GM18873 (cell line): ENCODE results near the gene CFAP92.
"Not testable (repeated sequence)": the region's sequence is repeated elsewhere in the genome, so short reads cannot be mapped to it uniquely, and the experiment has no call there.

Experiments
- ATAC-seq: cut with Tn5 transposase; IDR thresholded peaks from one replicate; pipeline ENCODE4 v1.9.1; 2021; ENCODE audit warnings: mild to moderate bottlenecking, moderate library complexity, moderate number of reproducible peaks; ENCODE audit not compliant: unreplicated experiment, low FRiP score

The CFAP92 gene

DNA sequence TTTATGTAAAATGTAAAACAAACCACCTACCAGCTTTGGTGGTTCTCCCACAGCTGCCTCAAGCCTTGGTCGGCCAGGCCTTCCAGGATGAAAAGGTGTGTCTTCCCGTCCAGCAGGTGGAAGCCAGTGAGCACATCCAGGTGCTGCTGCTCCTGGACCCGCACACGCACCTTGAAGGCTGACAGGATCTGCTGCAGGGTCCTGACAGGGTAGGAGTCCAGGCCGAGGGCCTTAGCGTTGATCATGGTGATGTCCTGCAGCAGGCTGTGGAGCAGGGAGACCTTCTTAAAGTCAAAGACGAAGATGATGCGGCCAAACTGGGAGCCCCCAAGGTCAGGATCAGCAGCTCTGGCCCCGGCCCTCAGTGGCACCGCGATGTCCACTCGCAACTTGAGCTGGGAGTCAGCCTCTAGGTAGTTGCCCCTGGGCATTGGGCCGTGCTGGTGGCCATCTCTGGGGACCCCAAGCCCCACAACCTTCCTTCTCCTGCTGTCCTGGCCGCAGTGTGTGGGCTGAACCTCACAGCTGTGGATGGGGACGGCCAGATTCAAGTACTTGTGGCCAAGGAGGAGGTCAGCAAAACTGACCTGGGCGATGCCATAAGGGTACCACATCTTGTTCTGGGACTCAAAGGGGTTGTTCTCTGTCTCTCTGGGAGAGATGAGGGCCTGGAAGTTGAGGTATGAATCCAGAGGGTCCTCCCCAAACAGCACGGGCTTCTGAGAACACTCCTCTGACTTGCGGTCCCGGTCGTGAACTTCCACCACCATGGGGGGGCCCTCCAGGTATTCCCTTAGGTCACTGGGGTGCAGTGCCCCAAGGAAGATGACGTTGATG is 48.6 kb downstream of the CFAP92 start:
- no peak for ATAC-seq

DNA sequence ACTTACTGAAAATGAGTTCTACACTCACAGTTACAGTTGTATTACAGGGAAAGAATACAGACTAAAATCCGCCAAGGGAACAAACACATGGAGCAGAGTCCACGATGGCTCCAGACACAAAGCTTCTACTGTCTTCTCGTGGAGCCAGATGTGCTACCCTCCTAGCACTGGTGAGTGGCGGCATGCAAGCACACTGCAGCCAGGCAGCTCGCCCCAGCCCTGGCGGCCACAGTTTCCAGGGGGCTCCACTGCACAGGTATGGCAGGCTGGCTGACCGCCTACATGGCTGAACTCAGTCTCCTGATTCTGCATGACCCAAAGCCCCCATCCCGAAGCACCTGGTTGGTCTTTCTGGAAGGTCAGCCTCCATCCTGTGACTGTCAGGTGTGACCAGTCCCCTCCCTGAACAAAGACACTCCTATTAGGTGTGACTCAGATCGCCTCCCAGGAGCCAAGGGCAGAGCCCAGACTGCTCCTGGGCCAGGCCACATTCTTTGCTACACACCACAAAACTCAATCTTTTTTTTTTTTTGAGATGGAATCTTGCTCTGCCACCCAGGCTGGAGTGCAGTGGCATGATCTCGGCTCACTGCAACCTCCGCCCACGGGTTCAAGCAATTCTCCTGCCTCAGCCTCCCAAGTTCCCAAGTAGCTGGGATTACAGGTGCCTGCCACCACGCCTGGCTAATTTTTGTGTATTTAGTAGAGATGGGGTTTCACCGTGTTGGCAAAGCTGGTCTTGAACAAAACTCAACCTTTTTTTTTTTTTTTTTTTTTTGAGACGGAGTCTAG is 51.5 kb downstream of the CFAP92 start:
- ATAC-seq, result no peak

DNA sequence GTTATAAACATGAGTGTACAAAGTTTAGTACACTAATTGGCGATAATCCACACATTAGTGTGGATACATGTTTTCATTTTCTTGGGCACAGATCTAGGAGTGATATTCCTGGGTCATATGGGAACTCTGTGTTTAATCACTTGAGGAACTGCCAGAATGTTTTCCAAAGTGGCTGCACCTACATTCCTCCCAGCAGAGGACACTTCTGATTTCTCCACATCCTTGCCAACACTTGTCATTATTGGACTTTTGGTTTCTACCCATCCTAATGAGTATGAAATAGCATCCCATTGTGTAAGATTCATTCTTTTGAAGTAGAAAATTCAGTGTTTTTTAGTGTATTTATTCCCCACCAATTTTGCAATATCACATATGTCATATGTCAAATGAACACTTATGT is 53.6 kb downstream of the CFAP92 start:
- ATAC-seq, result no peak

DNA sequence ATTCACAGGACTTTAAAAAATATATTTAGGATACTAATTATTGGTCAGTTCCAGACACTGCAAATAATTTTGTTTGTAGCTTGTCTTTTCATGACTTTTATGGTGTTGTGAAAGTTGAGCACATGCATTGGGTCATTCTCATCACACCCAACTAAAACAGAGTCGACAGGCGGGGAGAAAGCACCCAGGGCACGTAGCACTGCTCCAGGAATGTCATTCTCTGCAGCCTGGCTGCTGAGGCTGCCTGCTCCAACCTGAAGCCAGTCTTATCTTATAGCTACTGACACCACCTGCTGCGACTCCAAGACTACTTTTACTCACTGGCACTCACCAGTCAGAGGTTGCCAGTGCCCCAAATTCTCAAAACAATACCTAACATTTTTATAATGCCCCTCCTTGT is 57.5 kb downstream of the CFAP92 start:
- no peak for ATAC-seq

DNA sequence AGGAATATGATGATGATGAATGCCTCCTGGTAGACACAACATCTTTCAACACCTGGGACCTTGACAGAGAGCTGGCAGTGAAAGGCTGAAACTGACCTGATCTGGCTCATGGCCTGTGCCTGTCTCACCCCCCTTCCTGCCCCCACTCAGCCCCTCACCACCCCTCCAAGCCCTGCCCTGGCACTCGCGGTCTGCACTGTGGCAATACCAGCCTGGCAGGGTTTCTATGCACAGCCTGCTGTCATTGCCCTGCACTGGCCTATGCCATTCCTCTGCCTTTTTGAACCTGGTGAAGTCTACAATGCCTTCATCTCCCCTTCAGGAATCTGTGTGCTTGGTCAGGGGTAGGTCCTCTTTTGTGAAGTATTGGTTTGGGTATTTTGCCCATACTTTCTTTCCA is 58.0 kb downstream of the CFAP92 start:
- ATAC-seq, result no peak

DNA sequence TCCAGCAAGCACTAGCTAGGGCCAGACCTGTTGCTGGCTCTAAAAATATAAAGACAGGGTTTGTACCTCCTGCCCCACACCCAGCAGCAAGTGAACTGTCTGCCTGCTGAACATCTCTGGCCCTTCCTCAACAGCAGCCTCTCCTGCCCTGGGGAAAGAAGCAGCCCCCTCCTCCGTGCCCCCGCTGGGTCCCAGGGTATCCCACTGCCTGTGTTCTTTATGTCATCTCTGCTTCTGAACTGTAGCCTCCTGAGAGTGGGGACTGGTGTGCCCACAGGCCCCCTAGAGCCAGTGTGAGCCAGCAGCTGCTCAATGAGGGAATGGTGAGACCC is 60.0 kb downstream of the CFAP92 start:
- no peak for ATAC-seq

DNA sequence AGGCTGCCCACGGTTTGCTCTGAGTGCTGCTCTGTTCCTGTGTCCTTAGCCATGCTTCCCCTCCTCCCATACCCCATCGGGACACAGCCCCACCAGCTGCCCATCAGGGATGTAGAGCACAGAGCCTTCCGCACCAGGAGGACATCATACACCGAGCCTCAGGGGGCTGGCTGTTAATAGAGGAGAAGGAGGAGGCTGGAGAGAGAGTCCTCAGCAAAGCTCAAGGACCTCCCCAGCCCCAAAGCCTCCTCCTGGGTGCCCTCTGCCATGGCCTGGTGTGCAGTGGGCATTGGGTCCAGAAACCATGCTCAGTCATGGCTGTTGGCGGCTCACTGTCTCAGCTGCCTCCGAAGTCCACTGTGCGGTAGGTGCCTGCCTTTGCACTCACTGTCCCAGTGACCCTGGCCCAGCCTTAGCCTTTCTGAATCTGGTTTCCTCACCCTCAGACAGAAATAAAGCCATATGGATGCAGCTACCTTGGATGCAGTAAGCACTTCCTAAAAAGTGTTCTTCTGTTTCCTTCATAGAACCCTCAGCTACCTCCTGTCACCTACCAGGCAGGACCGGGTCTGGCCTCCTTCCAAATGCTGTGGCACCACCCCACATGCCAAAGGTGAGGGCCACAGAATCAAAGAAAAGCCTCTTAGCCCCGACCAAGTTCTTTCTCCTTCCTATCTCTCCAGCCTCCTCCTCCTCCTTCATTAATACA is 60.5 kb downstream of the CFAP92 start:
- ATAC-seq, result no peak

DNA sequence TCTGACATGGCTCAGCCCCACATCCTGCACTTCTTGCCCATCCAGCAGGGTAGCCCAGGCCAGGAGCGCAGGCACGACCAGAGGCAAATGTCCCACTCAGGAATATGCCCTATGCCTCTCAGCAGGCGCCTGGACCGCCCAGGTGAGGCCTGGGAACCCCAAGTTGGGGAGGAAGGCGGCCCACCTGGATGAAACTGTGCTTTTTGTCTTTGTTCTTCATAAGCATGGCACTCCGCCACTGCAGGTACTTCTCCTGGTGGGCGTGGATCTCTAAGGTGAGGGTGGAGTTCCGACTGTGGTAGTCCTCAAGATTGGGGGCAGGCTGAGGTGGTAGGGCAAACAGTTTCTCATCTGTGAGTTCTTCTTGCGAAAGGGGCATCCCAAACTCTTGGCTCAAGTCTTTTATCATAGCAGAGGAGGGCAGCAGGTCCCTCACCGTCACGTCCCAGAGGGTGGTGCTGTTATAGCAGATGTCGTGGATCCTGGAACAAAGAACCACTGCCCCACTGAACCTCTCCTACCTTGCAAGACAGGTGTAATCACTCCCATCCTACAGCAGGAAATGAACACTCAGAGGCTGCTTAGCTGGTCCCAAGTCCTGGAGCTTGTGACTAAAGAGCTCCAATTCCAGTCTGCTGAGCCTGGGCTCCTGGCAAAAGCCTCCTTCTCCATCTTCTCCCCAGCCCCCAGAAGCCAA is 61.2 kb downstream of the CFAP92 start:
- ATAC-seq, result no peak

DNA sequence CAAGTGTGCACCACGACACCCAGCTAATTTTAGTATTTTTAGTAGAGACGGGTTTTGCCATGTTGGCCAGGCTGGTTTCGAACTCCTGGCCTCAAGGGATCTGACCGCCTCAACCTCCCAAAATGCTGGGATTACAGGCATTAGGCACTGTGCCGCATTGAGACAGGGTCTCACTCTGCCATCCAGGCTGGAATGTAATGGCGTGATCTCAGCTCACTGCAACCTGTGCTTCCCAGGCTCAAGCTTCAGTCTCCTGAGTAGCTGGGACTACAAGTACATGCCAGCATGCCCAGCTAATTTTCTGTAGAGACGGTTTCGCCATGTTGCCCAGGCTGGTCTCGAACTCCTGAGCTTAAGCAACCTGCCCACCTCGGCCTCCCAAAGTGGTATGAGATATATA is 62.8 kb downstream of the CFAP92 start:
- no peak for ATAC-seq

DNA sequence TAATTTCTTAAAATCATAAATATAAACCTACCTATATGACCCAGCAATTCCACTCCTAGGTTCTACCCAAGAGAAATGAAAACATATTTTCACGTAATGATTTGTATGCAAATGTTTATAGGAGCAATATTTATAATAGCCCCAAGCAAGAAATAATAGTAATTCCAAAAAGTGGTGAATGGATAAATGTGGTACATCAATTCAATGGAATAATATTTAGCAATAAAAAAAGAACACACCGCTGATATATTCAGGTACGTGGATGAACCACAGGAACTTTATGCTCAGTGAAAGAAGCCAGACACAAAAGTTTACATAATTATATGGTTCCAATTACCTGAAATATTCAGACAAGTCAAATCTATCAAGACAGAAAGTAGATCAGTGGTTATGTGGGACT is 64.5 kb downstream of the CFAP92 start:
- no peak for ATAC-seq

DNA sequence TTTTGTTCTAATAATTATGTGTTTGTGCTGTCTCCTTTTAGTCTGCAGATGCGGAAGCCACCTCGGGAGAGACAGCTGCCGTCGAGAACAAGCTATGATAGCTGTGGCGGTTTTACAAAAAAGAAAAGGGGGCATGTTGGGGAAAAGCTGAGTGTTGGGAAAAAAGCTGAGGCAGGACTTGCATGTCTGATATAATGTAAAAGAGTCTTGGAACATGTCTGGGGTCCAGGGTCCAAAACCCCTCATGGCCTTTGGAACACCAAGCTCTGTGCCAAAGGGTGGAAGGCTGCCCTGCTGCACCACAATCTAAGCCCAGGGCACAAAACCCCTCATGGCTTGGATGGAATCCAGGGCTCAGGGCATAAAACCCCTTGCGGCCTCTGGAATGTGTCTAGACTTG is 69.9 kb downstream of the CFAP92 start:
- not testable (repeated sequence) for ATAC-seq

DNA sequence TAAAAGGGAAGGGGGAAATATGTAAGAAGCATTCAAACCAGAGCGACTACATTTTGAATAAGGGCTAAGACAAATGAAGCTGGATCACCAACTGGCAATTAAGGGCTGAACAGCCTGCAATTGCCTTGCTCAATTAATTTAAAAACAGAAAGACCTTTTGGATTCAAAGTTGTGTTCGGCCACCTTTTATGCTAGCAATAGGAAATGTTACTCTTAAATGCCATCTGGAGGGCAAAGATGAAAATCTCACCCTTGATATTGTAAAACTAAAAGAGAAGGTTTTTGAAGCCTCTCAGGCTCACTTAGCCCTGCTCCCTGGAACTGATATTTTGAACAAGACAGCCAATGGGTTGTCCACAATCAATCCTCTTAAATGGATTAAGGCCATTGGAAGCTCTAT is 70.3 kb downstream of the CFAP92 start:
- no peak for ATAC-seq

DNA sequence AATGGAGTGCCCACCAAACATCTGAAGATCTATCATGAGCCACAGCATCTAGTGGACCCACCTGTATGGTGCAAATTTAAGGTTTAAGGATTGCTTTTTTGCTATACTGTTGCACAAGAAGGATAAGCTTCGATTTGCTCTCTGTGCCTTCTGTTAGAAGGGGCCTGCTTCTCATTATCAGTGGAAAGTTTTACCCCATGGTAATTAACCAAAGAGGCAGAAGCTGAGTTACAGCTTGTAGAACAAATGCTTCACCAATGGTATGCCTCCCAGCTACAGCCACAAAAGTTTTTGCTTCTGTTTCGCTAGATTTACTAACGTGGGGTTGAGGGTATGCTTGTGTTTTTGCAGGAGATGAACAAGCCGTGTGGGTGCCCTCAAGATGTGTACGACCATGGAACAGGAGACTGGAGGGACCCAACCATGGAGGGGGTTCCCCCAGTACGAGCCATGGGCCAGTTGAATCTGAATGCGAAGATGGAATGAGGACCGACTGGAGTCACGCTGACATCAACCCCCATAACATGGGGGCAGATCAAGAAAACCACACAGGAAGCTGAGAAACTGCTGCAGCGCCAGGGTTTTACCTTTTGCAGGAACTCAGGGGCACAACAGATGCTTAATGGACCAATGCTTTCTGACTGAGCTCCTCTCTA is 70.9 kb downstream of the CFAP92 start:
- ATAC-seq, result no peak

DNA sequence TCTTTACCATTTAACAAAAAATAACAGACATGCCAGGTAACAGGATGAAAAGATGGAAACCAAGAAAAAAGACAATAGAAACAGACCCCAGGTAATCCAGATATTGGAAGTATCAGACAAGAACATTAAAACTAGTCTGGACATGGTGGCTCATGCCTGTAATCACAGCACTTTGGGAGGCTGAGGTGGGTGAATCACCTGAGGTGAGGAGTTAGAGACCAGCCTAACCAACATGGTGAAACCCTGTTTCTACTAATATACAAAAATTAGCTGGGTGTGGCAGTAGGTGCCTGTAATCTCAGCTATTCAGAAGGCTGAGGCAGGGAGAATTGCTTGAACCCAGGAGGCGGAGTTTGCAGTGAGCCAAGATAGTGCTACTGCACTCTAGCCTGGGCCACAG is 73.9 kb downstream of the CFAP92 start:
- ATAC-seq, result no peak

DNA sequence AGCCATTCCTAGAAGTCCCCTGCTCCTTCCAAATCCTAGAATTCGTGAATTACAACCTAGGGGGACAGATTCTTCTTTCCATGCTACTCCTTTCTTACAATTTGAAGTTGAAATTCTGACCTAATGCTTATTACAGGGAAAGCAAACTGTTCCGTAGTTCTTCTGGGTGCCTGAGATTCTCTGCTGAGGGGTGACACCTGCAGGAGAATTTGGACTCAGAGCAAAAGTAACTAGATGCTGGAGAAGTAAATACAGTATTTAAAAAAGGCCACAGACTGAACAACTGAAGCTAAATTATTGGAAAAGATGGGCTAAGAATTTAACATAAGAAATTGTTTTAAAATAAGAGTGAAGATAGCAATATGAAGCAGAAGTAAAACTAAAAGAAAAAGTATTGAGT is 76.6 kb downstream of the CFAP92 start:
- no peak for ATAC-seq

DNA sequence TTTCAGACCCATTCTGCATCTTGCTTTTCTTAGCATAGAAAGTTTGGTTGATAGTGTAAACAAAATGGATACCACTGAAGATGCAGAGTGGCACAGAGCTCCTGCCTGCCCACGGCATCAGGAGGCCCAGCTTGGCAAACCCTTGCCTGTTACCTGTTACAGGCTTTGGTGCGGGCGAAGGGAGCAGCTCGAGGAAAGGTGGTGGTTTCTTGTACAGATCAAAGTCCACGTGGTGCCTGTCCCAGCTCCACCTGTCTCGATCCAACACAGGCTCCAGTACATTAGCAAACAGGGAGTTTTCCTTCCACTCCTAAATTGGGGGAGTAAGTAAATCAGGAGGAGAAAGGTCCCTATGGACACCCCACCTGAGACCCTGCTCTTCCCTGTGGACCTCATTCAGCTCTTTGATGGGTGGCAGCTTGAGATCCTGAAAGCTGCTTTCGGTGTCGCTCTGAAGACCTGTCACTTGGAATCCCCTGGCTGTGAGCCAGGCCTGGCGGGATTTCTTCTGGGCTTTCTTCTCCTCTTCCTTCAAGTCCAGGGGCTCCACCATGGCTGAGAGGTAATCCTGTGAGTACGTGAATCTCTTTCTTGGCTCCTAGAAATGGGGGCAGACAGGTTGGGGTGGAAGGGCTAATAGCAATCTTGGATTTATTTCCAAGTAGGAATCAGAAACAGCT is 78.8 kb downstream of the CFAP92 start:
- ATAC-seq, result no peak

DNA sequence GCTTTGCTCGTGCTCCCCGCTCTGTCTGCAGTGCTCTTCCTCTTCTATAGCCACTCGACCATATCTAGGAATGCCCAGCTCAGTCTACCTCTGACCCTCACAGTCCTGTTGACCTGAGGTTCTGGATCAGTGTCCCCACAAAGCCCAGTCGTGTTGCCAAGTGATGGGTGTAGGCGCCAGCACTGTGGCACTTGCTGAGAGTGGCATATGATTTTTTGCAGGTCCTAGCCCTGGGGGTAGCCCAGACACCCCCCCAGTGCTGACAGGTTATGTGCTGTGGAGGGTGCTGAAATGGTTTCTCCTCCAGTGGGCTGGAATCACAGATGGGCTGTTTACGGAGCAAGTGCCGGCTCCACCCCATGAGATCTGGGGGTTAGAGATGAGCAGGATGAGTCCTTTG is 82.0 kb downstream of the CFAP92 start:
- ATAC-seq, result no peak

DNA sequence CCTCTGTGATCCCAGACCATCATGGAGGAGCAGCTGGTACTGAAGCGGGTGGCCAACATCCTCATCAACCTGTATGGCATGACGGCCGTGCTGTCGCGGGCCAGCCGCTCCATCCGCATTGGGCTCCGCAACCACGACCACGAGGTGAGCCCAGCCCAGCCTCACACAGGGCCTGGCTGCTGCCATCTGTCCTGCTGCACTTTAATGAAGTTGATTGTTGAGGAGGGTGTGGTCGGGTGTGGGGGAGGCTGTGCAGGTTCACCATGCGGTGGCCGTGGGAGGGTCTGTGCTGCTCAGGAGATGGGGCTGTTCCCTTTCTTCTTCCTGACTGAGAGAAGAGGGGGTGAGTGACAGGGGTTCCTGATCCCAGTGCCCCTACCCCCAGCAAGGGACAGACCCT is 83.9 kb downstream of the CFAP92 start:
- ATAC-seq, result no peak

DNA sequence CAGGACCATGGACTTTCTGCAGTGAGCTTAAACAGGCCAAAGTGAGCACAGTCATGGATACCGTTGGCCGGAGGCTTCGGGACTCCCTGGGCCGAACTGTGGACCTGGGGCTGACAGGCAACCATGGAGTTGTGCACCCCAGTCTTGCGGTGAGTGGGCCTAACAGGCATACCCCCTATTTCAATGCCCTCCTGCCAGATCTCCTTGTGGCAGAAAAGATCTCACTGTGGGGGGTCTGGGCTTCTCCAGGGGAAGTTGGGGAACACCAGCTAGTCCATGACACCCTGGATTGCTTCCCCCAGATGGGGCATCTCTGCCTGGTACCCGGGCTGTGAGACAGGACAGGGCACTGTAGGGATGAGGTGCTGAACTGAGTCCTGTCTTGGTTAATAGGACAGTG is 84.9 kb downstream of the CFAP92 start:
- ATAC-seq, result no peak
